AG10803 (cell line): ENCODE results near the gene SOX5.

Source experiments
- DNase-seq: peaks from one replicate; pipeline ENCODE4 v3.0.0; 2010; ENCODE audit warnings: low read depth
- H3K4me3 ChIP-seq: 2 replicates; pipeline ENCODE4 v1.5.1; 2011; ENCODE audit warnings: mild to moderate bottlenecking, low read length, control low read depth
- TF ChIP-seq, protein P1 (sequence below): conservative IDR thresholded peaks from 2 replicates; pipeline ENCODE4 v1.5.1; 2011; ENCODE audit warnings: mild to moderate bottlenecking, low read length, control low read depth, inconsistent platforms

SOX5 gene

DNA sequence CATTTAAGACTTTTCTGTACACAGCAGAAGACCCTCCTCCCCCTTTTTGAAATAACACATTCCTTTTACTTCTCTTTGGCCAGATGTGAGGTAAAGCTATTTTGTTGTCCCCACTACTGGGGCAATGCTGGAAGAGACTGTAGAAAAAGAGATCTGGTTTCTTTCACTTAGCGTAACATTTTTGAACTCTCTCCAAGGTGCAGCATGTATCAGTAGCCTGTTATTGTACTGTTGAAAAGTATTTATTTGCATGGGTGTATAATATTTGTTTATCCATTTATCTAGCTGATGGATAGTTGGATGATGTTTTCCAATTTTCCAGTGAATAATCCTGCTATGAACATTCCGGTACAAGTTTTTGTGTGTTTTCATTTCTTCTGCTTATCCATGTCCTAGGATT is 335.2 kb downstream of the SOX5 start:
- H3K4me3 ChIP-seq = no peak overlapping the region
- no peak for DNase-seq
- TF ChIP-seq, protein P1, sequence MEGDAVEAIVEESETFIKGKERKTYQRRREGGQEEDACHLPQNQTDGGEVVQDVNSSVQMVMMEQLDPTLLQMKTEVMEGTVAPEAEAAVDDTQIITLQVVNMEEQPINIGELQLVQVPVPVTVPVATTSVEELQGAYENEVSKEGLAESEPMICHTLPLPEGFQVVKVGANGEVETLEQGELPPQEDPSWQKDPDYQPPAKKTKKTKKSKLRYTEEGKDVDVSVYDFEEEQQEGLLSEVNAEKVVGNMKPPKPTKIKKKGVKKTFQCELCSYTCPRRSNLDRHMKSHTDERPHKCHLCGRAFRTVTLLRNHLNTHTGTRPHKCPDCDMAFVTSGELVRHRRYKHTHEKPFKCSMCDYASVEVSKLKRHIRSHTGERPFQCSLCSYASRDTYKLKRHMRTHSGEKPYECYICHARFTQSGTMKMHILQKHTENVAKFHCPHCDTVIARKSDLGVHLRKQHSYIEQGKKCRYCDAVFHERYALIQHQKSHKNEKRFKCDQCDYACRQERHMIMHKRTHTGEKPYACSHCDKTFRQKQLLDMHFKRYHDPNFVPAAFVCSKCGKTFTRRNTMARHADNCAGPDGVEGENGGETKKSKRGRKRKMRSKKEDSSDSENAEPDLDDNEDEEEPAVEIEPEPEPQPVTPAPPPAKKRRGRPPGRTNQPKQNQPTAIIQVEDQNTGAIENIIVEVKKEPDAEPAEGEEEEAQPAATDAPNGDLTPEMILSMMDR = no peak

DNA sequence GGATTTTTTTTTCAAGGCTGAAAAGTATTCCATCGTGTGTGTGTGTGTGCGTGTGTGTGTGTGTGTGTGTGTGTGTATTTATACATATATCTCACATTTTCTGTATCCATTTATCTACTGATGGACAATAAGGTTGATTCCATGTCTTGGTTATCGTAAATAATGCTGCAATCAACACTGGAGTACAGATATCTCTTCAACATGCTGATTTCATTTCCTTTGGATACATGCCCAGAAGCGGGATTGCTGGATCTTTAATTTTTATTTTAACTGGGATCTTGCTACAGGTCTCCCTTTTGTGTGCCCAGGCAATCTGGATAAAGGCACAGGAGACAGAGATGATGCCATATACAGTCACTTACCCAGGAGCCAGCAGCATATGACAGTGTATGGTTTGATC is 338.1 kb downstream of the SOX5 start:
- DNase-seq = no peak
- TF ChIP-seq, protein P1 = no peak
- H3K4me3 ChIP-seq = no peak overlapping the region

DNA sequence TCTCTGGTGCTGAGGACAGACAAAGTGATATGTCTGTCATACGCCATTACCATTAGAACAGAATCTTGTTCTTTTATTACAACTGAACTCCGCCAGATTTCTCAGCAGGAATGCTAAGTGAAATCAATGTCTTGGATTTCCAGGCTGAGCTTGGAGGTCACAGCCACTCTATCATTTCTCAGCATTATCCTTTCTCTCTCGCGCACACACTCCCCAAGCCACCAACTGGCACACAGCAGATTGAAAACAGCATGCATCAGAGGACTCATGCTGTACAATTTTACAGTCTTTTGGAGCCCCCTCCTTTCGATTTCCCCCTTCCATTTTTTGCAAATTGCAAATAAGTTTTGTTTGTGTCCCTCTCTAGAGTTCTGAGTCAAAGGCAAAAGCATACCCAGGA is 348.6 kb downstream of the SOX5 start:
- TF ChIP-seq, protein P1 = no peak
- no peak for DNase-seq

DNA sequence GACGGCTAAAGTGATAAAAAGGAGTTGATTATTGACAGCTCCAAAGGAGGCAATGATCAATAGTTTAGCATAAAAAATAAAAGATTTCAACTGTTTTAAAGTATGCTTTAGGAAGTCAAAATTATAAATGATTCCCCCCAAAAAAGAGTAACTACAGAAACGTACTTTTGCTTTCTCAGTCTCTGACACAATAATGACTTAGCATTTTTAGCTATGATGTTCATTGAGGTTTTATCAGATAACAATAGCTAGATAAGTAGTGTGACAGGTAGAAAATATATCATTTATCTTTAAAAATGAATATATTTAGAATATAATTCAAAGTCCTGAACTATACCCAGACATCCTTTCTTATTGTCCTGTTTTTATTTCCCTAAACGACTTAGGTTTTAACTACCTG is 352.9 kb downstream of the SOX5 start:
- no peak overlapping the region for H3K4me3 ChIP-seq
- no peak for DNase-seq
- TF ChIP-seq, protein P1 = no peak

More for the DNA sequence above, 348.6 kb downstream of the SOX5 start:
- no peak overlapping the region for H3K4me3 ChIP-seq

DNA sequence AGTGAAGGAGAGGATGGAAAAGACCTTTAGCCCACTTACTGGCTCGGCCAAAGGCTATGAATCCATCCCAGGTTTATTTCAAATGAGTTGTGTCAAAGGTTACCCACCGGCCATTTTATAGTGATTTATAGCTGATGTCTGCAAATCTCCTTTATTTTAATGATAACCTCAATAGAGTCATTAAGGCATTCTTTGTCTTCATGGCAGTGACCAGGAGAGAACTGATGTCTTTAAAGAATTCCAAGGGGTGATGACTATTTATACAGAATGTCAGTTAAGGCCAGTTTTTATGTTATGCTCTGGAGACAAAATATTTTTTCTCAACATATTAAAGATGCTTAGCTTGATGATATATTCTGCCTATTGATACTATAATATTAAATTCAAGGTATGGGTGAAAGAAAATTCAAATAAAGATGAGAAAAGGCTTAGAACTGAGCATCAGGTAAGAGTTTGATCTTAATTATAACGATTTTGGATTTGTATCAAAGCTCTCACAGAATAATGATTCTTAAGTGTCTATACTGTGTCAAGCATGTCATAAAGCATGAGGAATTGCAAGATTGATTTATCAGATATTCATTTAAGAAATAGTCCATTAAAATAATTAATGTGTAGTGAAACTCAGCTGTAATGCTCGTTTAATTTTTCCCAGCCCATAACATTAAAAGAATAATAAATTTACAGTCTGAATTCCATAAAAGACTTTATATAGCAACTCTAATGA is 361.5 kb downstream of the SOX5 start:
- no peak overlapping the region for H3K4me3 ChIP-seq
- TF ChIP-seq, protein P1 = no peak
- DNase-seq = no peak

DNA sequence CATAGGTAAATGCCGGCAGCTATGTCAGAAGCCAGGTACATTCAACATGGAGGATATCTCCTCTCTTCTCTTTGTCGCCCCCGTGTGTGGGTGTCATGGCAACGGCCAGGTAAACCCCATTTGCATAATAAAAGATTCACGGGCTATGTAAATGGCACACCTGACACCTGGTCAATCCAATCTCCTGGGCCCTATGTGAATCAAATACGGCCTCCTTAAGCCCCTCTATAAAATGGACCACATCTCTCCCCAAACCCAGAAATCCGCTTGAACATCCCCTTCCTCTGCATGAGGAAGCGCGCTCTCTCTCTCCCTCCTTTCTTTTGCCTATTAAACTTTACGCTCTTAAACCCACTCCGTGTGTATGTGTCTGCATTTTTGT is 363.7 kb downstream of the SOX5 start:
- H3K4me3 ChIP-seq = no peak overlapping the region
- DNase-seq = no peak
- TF ChIP-seq, protein P1 = no peak

DNA sequence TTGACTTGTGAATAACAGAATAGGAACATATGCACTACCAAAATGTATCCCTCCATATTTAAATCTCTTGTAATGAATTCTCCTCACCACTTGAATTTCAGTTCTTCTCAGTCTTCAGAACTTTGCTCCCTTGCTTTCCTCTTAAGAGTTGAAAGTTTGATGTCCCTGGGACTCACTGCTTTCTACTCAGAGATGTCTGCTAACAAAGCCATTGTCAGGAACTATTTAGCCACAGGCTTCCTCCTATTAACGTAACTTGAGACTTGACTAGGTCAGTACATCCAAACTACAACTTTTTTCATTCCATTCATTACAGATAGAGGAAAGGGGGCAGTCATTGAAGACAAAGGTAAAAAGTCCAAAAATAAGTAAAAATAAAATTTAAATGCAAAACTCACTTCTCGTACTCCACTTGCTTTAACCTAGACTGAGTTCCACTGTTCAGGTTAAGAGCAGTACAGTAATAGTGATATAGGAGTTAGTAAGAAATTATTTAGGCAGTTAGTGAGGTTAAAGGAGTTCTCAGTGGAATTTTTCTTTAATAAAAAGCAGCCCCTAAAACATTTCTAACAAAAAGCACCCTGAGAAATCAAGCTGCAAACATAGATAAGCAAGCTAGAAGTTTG is 364.2 kb downstream of the SOX5 start:
- no peak overlapping the region for H3K4me3 ChIP-seq
- TF ChIP-seq, protein P1 = no peak
- no peak for DNase-seq
